HFFc6 (cell line): ENCODE results near the gene PIGH. TPM values are rescaled to one million over a fixed set of nuclear protein-coding genes. Genes with fewer than 3 reads are reported as not detected.

Source experiments
- DNase-seq: peaks from one replicate; pipeline ENCODE4 v3.0.0-alpha.2; 2018
- H3K27ac Mint-ChIP-seq: 2 replicates; pipeline ENCODE4 v1.8.0; 2020; ENCODE audit warnings: mild to moderate bottlenecking, mixed read lengths
- H3K27me3 Mint-ChIP-seq: 2 replicates; pipeline ENCODE4 v1.8.0; 2021; ENCODE audit warnings: mild to moderate bottlenecking, moderate library complexity, mixed read lengths; ENCODE audit not compliant: insufficient read depth
- H3K36me3 Mint-ChIP-seq: 2 replicates; pipeline ENCODE4 v1.8.0; 2021; ENCODE audit warnings: low read depth, mixed read lengths
- H3K4me1 Mint-ChIP-seq: 2 replicates; pipeline ENCODE4 v1.8.0; 2020; ENCODE audit warnings: low read depth, mixed read lengths
- H3K4me3 Mint-ChIP-seq: 2 replicates; pipeline ENCODE4 v1.8.0; 2020; ENCODE audit warnings: mild to moderate bottlenecking, moderate library complexity, mixed read lengths
- H3K9me3 Mint-ChIP-seq: 2 replicates; pipeline ENCODE4 v1.8.0; 2020; ENCODE audit warnings: mild to moderate bottlenecking, mixed read lengths
- CTCF ChIP-seq: fragments of 200-600 bp; sonication (generic); IDR thresholded peaks from 2 replicates; pipeline ENCODE4 v1.5.0; 2021; ENCODE audit warnings: antibody characterized with exemption, mild to moderate bottlenecking
- total RNA-seq, 6 experiments: library from RNA; stranded (reverse); fragmentation: NEBNext Ultra II Directional; extraction: Animal tissue kit (Norgen Biotek cat#: 25700); gene quantifications; 2 replicates in 1 of 6; 3 replicates in 5 of 6; pipeline ENCODE4 v1.2.3, GENCODE V29; 2021

The PIGH gene
- total RNA-seq, 6 experiments from 2014 or later = 6.3 to 9.3 (median 7.8) TPM

- Mint-ChIP-seq H3K27ac (no peak overlapping the region), H3K4me1 (peaks cover 7% of the 10 kb centered on the region; the same call in 1 of the 2 replicates), H3K9me3 (no peaks in the 10 kb centered on the region), H3K4me3 (no peak overlapping the region), H3K27me3 (peaks cover 23% of the 10 kb centered on the region; the same call in 1 of the 2 replicates), H3K36me3 (no peaks in the 10 kb centered on the region)
- DNase-seq = no peak
- TF ChIP-seq CTCF = no peak
These were observed 22.8 kb downstream of the PIGH start for GRCh38 chr14:67577181-67577808.

GRCh38 chr14:67576216-67576955 is 23.7 kb downstream of the PIGH start:
- no peaks in the 10 kb centered on the region for H3K36me3 Mint-ChIP-seq
- H3K4me1 Mint-ChIP-seq = peaks cover under 1% of the 10 kb centered on the region; the same call in 1 of the 2 replicates
- no peaks in the 10 kb centered on the region for H3K9me3 Mint-ChIP-seq
- no peak overlapping the region for H3K27ac Mint-ChIP-seq
- DNase-seq = no peak
- no peak for TF ChIP-seq CTCF
- H3K27me3 Mint-ChIP-seq = peaks cover 24% of the 10 kb centered on the region; the same call in 1 of the 2 replicates
- no peak overlapping the region for H3K4me3 Mint-ChIP-seq

GRCh38 chr14:67575684-67576083 is 24.4 kb downstream of the PIGH start:
- DNase-seq = no peak
- H3K27ac Mint-ChIP-seq = no peak overlapping the region
- H3K27me3 Mint-ChIP-seq = peaks cover 25% of the 10 kb centered on the region; the same call in 1 of the 2 replicates

GRCh38 chr14:67574806-67575205 is 25.3 kb downstream of the PIGH start:
- no peak for TF ChIP-seq CTCF
- Mint-ChIP-seq H3K27ac (no peak overlapping the region), H3K4me1 (no peaks in the 10 kb centered on the region), H3K36me3 (no peaks in the 10 kb centered on the region), H3K27me3 (peaks cover 25% of the 10 kb centered on the region; the same call in 1 of the 2 replicates), H3K9me3 (no peaks in the 10 kb centered on the region), H3K4me3 (no peak overlapping the region)
- no peak for DNase-seq

More at GRCh38 chr14:67575684-67576083, 24.4 kb downstream of the PIGH start:
- no peaks in the 10 kb centered on the region for H3K4me1 Mint-ChIP-seq
- no peak overlapping the region for H3K4me3 Mint-ChIP-seq
- H3K9me3 Mint-ChIP-seq = no peaks in the 10 kb centered on the region
- no peak for TF ChIP-seq CTCF
- H3K36me3 Mint-ChIP-seq = no peaks in the 10 kb centered on the region

- no peak for TF ChIP-seq CTCF
- Mint-ChIP-seq H3K4me3 (no peak overlapping the region), H3K4me1 (no peaks in the 10 kb centered on the region), H3K27me3 (peaks cover 27% of the 10 kb centered on the region; the same call in 1 of the 2 replicates), H3K9me3 (no peaks in the 10 kb centered on the region), H3K36me3 (no peaks in the 10 kb centered on the region), H3K27ac (no peak overlapping the region)
- DNase-seq = no peak
These were observed 25.9 kb downstream of the PIGH start for GRCh38 chr14:67574156-67574555.
